HG03108 (cell line): ENCODE measurements around the gene ZHX3.

Experiments
- ATAC-seq: cut with Tn5 transposase; IDR thresholded peaks from one replicate; pipeline ENCODE4 v1.9.1; 2021; ENCODE audit warnings: moderate library complexity; ENCODE audit not compliant: unreplicated experiment

Gene ZHX3

GRCh38 chr20:41300886-41301285 is 16.6 kb downstream of the ZHX3 start:
- ATAC-seq: no peak

- no peak for ATAC-seq
Observed at GRCh38 chr20:41300383-41300782, 17.1 kb downstream of the ZHX3 start.

- ATAC-seq: no peak
Observed at GRCh38 chr20:41299899-41300298, 17.6 kb downstream of the ZHX3 start.

- ATAC-seq: no peak
Observed at GRCh38 chr20:41293269-41294037, 24.1 kb downstream of the ZHX3 start.

- no peak for ATAC-seq
Observed at GRCh38 chr20:41290804-41291389, 26.6 kb downstream of the ZHX3 start.

GRCh38 chr20:41287327-41287726 is 30.2 kb downstream of the ZHX3 start:
- no peak for ATAC-seq

GRCh38 chr20:41286240-41286851 is 31.2 kb downstream of the ZHX3 start:
- no peak for ATAC-seq

GRCh38 chr20:41279546-41280225 is 37.8 kb downstream of the ZHX3 start:
- ATAC-seq: no peak

- no peak for ATAC-seq
Observed at GRCh38 chr20:41278936-41279335, 38.6 kb downstream of the ZHX3 start.

GRCh38 chr20:41277049-41277448 is 40.5 kb downstream of the ZHX3 start:
- ATAC-seq: no peak

GRCh38 chr20:41276317-41276751 is 41.2 kb downstream of the ZHX3 start:
- ATAC-seq: no peak

- no peak for ATAC-seq
Observed at GRCh38 chr20:41275301-41275731, 42.2 kb downstream of the ZHX3 start.

- ATAC-seq: no peak
Observed at GRCh38 chr20:41274152-41274551, 43.4 kb downstream of the ZHX3 start.

GRCh38 chr20:41273445-41273844 is 44.1 kb downstream of the ZHX3 start:
- no peak for ATAC-seq

- ATAC-seq: no peak
Observed at GRCh38 chr20:41272339-41272738, 45.2 kb downstream of the ZHX3 start.

- no peak for ATAC-seq
Observed at GRCh38 chr20:41268917-41269652, 48.4 kb downstream of the ZHX3 start.

- ATAC-seq: no peak
Observed at GRCh38 chr20:41268402-41268801, 49.1 kb downstream of the ZHX3 start.

- no peak for ATAC-seq
Observed at GRCh38 chr20:41265938-41266337, 51.6 kb downstream of the ZHX3 start.

- no peak for ATAC-seq
Observed at GRCh38 chr20:41264819-41265218, 52.7 kb downstream of the ZHX3 start.

GRCh38 chr20:41261790-41262717 is 55.5 kb downstream of the ZHX3 start:
- ATAC-seq: no peak
